ENCODE results near the gene PIGN.

PIGN gene

GRCh38 chr18:62017618-62018017 is 169.2 kb downstream of the PIGN start:
- peak overlapping the region; percentile 74 for H3K27ac ChIP-seq (ENCODE audit: low read depth, low read length, severe bottlenecking)

GRCh38 chr18:62011416-62011815 is 175.4 kb downstream of the PIGN start:
- H3K4me1 ChIP-seq (ENCODE audit: control insufficient read depth, insufficient read depth, low read length, poor library complexity, severe bottlenecking): peaks cover 6% of the 10 kb centered on the region
- no peak overlapping the region for H3K4me3 ChIP-seq (ENCODE audit: extremely low read depth, insufficient read depth, low read length, poor library complexity, severe bottlenecking)
- no peaks in the 10 kb centered on the region for H3K36me3 ChIP-seq (ENCODE audit: control insufficient read depth, insufficient read depth, low read length)
- 94 to 100% methylated on average over 1 to 6 of the region's 6 CpGs for WGBS, 2 experiments (ENCODE audit: insufficient coverage in 2 of 2)
- H3K9me3 ChIP-seq (ENCODE audit: control insufficient read depth, low read length): peaks cover 4% of the 10 kb centered on the region
- H3K27ac ChIP-seq (ENCODE audit: low read depth, low read length, severe bottlenecking): no peak overlapping the region

More at GRCh38 chr18:62017618-62018017, 169.2 kb downstream of the PIGN start:
- H3K4me3 ChIP-seq (ENCODE audit: extremely low read depth, insufficient read depth, low read length, poor library complexity, severe bottlenecking): no peak overlapping the region
- H3K4me1 ChIP-seq (ENCODE audit: control insufficient read depth, insufficient read depth, low read length, poor library complexity, severe bottlenecking): no peaks in the 10 kb centered on the region
- WGBS, 2 experiments (ENCODE audit: insufficient coverage in 2 of 2): 90 to 98% methylated on average over 3 to 6 of the region's 6 CpGs
- H3K9me3 ChIP-seq (ENCODE audit: control insufficient read depth, low read length): no peaks in the 10 kb centered on the region
- H3K36me3 ChIP-seq (ENCODE audit: control insufficient read depth, insufficient read depth, low read length): no peaks in the 10 kb centered on the region

GRCh38 chr18:62009521-62009920 is 177.3 kb downstream of the PIGN start:
- 87 to 100% methylated on average over 3 of the region's 3 CpGs for WGBS, 2 experiments (ENCODE audit: insufficient coverage in 2 of 2)
- Histone ChIP-seq H3K4me3 (ENCODE audit: extremely low read depth, insufficient read depth, low read length, poor library complexity, severe bottlenecking) (no peak overlapping the region), H3K9me3 (ENCODE audit: control insufficient read depth, low read length) (peaks cover 11% of the 10 kb centered on the region), H3K4me1 (ENCODE audit: control insufficient read depth, insufficient read depth, low read length, poor library complexity, severe bottlenecking) (peaks cover 6% of the 10 kb centered on the region), H3K27ac (ENCODE audit: low read depth, low read length, severe bottlenecking) (no peak overlapping the region), H3K36me3 (ENCODE audit: control insufficient read depth, insufficient read depth, low read length) (no peaks in the 10 kb centered on the region)

- H3K4me3 ChIP-seq (ENCODE audit: extremely low read depth, insufficient read depth, low read length, poor library complexity, severe bottlenecking): no peak overlapping the region
These were observed 185.5 kb downstream of the PIGN start for GRCh38 chr18:62001396-62001795.

GRCh38 chr18:61998957-61999356 is 187.9 kb downstream of the PIGN start:
- Histone ChIP-seq H3K4me1 (ENCODE audit: control insufficient read depth, insufficient read depth, low read length, poor library complexity, severe bottlenecking) (peaks cover 20% of the 10 kb centered on the region), H3K27ac (ENCODE audit: low read depth, low read length, severe bottlenecking) (peak overlapping the region; percentile 68), H3K4me3 (ENCODE audit: extremely low read depth, insufficient read depth, low read length, poor library complexity, severe bottlenecking) (no peak overlapping the region), H3K36me3 (ENCODE audit: control insufficient read depth, insufficient read depth, low read length) (no peaks in the 10 kb centered on the region), H3K9me3 (ENCODE audit: control insufficient read depth, low read length) (peaks cover 36% of the 10 kb centered on the region)

More at GRCh38 chr18:62001396-62001795, 185.5 kb downstream of the PIGN start:
- H3K27ac ChIP-seq (ENCODE audit: low read depth, low read length, severe bottlenecking): no peak overlapping the region
- H3K36me3 ChIP-seq (ENCODE audit: control insufficient read depth, insufficient read depth, low read length): no peaks in the 10 kb centered on the region
- peaks cover 42% of the 10 kb centered on the region for H3K9me3 ChIP-seq (ENCODE audit: control insufficient read depth, low read length)
- H3K4me1 ChIP-seq (ENCODE audit: control insufficient read depth, insufficient read depth, low read length, poor library complexity, severe bottlenecking): peaks cover 20% of the 10 kb centered on the region

- Histone ChIP-seq H3K36me3 (ENCODE audit: control insufficient read depth, insufficient read depth, low read length) (no peaks in the 10 kb centered on the region), H3K27ac (ENCODE audit: low read depth, low read length, severe bottlenecking) (peak overlapping the region; percentile 68), H3K9me3 (ENCODE audit: control insufficient read depth, low read length) (peaks cover 36% of the 10 kb centered on the region), H3K4me3 (ENCODE audit: extremely low read depth, insufficient read depth, low read length, poor library complexity, severe bottlenecking) (no peak overlapping the region), H3K4me1 (ENCODE audit: control insufficient read depth, insufficient read depth, low read length, poor library complexity, severe bottlenecking) (peaks cover 26% of the 10 kb centered on the region)
- 97 to 100% methylated on average over 5 to 6 of the region's 7 CpGs for WGBS, 2 experiments (ENCODE audit: insufficient coverage in 2 of 2)
These were observed 188.5 kb downstream of the PIGN start for GRCh38 chr18:61998335-61998734.

- Histone ChIP-seq H3K4me3 (ENCODE audit: extremely low read depth, insufficient read depth, low read length, poor library complexity, severe bottlenecking) (no peak overlapping the region), H3K4me1 (ENCODE audit: control insufficient read depth, insufficient read depth, low read length, poor library complexity, severe bottlenecking) (peaks cover 52% of the 10 kb centered on the region), H3K27ac (ENCODE audit: low read depth, low read length, severe bottlenecking) (no peak overlapping the region), H3K9me3 (ENCODE audit: control insufficient read depth, low read length) (peaks cover 10% of the 10 kb centered on the region), H3K36me3 (ENCODE audit: control insufficient read depth, insufficient read depth, low read length) (no peaks in the 10 kb centered on the region)
- 80 to 93% methylated on average over 1 of the region's 1 CpG for WGBS, 2 experiments (ENCODE audit: insufficient coverage in 2 of 2)
These were observed 191.2 kb downstream of the PIGN start for GRCh38 chr18:61995618-61996017.

GRCh38 chr18:61993831-61994230 is 193.0 kb downstream of the PIGN start:
- Histone ChIP-seq H3K4me1 (ENCODE audit: control insufficient read depth, insufficient read depth, low read length, poor library complexity, severe bottlenecking) (peaks cover 44% of the 10 kb centered on the region), H3K4me3 (ENCODE audit: extremely low read depth, insufficient read depth, low read length, poor library complexity, severe bottlenecking) (no peak overlapping the region), H3K9me3 (ENCODE audit: control insufficient read depth, low read length) (no peaks in the 10 kb centered on the region), H3K36me3 (ENCODE audit: control insufficient read depth, insufficient read depth, low read length) (no peaks in the 10 kb centered on the region), H3K27ac (ENCODE audit: low read depth, low read length, severe bottlenecking) (no peak overlapping the region)
- WGBS, 2 experiments (ENCODE audit: insufficient coverage in 2 of 2): 100% methylated on average over 1 of the region's 1 CpG; no CpG with 5 or more reads in 1 of the 2 experiments

- peaks cover 37% of the 10 kb centered on the region for H3K4me1 ChIP-seq (ENCODE audit: control insufficient read depth, insufficient read depth, low read length, poor library complexity, severe bottlenecking)
- H3K27ac ChIP-seq (ENCODE audit: low read depth, low read length, severe bottlenecking): peak overlapping the region; percentile 98
- H3K4me3 ChIP-seq (ENCODE audit: extremely low read depth, insufficient read depth, low read length, poor library complexity, severe bottlenecking): no peak overlapping the region
- H3K36me3 ChIP-seq (ENCODE audit: control insufficient read depth, insufficient read depth, low read length): no peaks in the 10 kb centered on the region
- WGBS, 2 experiments (ENCODE audit: insufficient coverage in 2 of 2): 79 to 92% methylated on average over 2 of the region's 2 CpGs
- H3K9me3 ChIP-seq (ENCODE audit: control insufficient read depth, low read length): no peaks in the 10 kb centered on the region
These were observed 193.9 kb downstream of the PIGN start for GRCh38 chr18:61992923-61993322.

- WGBS, 2 experiments (ENCODE audit: insufficient coverage in 2 of 2): no CpG with 5 or more reads among the region's 1 CpG
- Histone ChIP-seq H3K4me1 (ENCODE audit: control insufficient read depth, insufficient read depth, low read length, poor library complexity, severe bottlenecking) (peaks cover 31% of the 10 kb centered on the region), H3K4me3 (ENCODE audit: extremely low read depth, insufficient read depth, low read length, poor library complexity, severe bottlenecking) (no peak overlapping the region), H3K9me3 (ENCODE audit: control insufficient read depth, low read length) (no peaks in the 10 kb centered on the region), H3K36me3 (ENCODE audit: control insufficient read depth, insufficient read depth, low read length) (no peaks in the 10 kb centered on the region), H3K27ac (ENCODE audit: low read depth, low read length, severe bottlenecking) (peak overlapping the region; percentile 98)
These were observed 194.6 kb downstream of the PIGN start for GRCh38 chr18:61992285-61992684.

- Histone ChIP-seq H3K27ac (ENCODE audit: low read depth, low read length, severe bottlenecking) (peak overlapping the region; percentile 98), H3K9me3 (ENCODE audit: control insufficient read depth, low read length) (no peaks in the 10 kb centered on the region), H3K4me1 (ENCODE audit: control insufficient read depth, insufficient read depth, low read length, poor library complexity, severe bottlenecking) (peaks cover 31% of the 10 kb centered on the region), H3K36me3 (ENCODE audit: control insufficient read depth, insufficient read depth, low read length) (no peaks in the 10 kb centered on the region), H3K4me3 (ENCODE audit: extremely low read depth, insufficient read depth, low read length, poor library complexity, severe bottlenecking) (no peak overlapping the region)
- WGBS, 2 experiments (ENCODE audit: insufficient coverage in 2 of 2): no CpG with 5 or more reads among the region's 1 CpG
These were observed 195.0 kb downstream of the PIGN start for GRCh38 chr18:61991836-61992235.
